WTC11 (cell line): ENCODE data around the gene VCL. TPM values are rescaled to one million over a fixed set of nuclear protein-coding genes. Genes with fewer than 3 reads are reported as not detected.
A peak's percentile ranks its signal among the peaks of the same experiment; 100 is the strongest.

Experiments used
- AFF4 ChIP-seq: sonication (generic); formaldehyde crosslinking; IDR thresholded peaks from 2 replicates; pipeline ENCODE4 v1.8.1; 2023; ENCODE audit warnings: mild to moderate bottlenecking, missing genetic modification reagents, borderline replicate concordance
- EMX1 ChIP-seq: fragments of 250-450 bp; sonication (Bioruptor Pico); IDR thresholded peaks from 2 replicates; pipeline ENCODE4 v1.8.0; 2021; ENCODE audit warnings: mild to moderate bottlenecking
- FOXK1 ChIP-seq: sonication (generic); formaldehyde crosslinking; IDR thresholded peaks from 2 replicates; pipeline ENCODE4 v1.8.0; 2022; ENCODE audit warnings: mild to moderate bottlenecking, moderate library complexity, missing genetic modification reagents
- KAT7 ChIP-seq: sonication (generic); formaldehyde crosslinking; IDR thresholded peaks from 2 replicates; pipeline ENCODE4 v1.8.1; 2023; ENCODE audit warnings: missing genetic modification reagents, mild to moderate bottlenecking, borderline replicate concordance
- NR3C1 ChIP-seq: sonication (generic); formaldehyde crosslinking; conservative IDR thresholded peaks from 2 replicates; pipeline ENCODE4 v1.8.1; 2023; ENCODE audit warnings: low read depth, mild to moderate bottlenecking, missing genetic modification reagents
- OVOL2 ChIP-seq: fragments of 250-450 bp; sonication (Bioruptor Pico); IDR thresholded peaks from 2 replicates; pipeline ENCODE4 v1.9.0; 2021; ENCODE audit warnings: mild to moderate bottlenecking, borderline replicate concordance
- RORB ChIP-seq: fragments of 250-450 bp; sonication (Bioruptor Pico); IDR thresholded peaks from 2 replicates; pipeline ENCODE4 v1.9.0; 2021; ENCODE audit warnings: mild to moderate bottlenecking
- TCF7 ChIP-seq: sonication (generic); formaldehyde crosslinking; IDR thresholded peaks from 2 replicates; pipeline ENCODE4 v1.8.0; 2022; ENCODE audit warnings: mild to moderate bottlenecking, low read depth, missing genetic modification reagents, moderate library complexity
- TEAD4 ChIP-seq: sonication (generic); formaldehyde crosslinking; IDR thresholded peaks from 2 replicates; pipeline ENCODE4 v1.8.0; 2022; ENCODE audit warnings: mild to moderate bottlenecking, missing genetic modification reagents
- ZNF121 ChIP-seq: sonication (generic); formaldehyde crosslinking; IDR thresholded peaks from 2 replicates; pipeline ENCODE4 v1.8.0; 2023; ENCODE audit warnings: missing genetic modification reagents
- ZNF232 ChIP-seq: sonication (generic); formaldehyde crosslinking; IDR thresholded peaks from 2 replicates; pipeline ENCODE4 v1.8.0; 2022; ENCODE audit warnings: mild to moderate bottlenecking, missing genetic modification reagents
- ZNF416 ChIP-seq: fragments of 250-450 bp; sonication (Bioruptor Pico); IDR thresholded peaks from 2 replicates; pipeline ENCODE4 v1.9.0; 2021; ENCODE audit warnings: mild to moderate bottlenecking, inconsistent platforms
- total RNA-seq: library from RNA; stranded (reverse); gene quantifications from 3 replicates; pipeline ENCODE4 v1.2.3, GENCODE V29; 2021
- TF ChIP-seq, protein P1 (sequence below): sonication (generic); formaldehyde crosslinking; IDR thresholded peaks from 2 replicates; pipeline ENCODE4 v1.8.0; 2022; ENCODE audit warnings: mild to moderate bottlenecking, missing genetic modification reagents
- TF ChIP-seq, protein P2 (sequence below): sonication (generic); formaldehyde crosslinking; IDR thresholded peaks from 2 replicates; pipeline ENCODE4 v1.8.0; 2022; ENCODE audit warnings: mild to moderate bottlenecking, missing genetic modification reagents
- TF ChIP-seq, protein P3 (sequence below): sonication (generic); formaldehyde crosslinking; IDR thresholded peaks from 2 replicates; pipeline ENCODE4 v1.8.1; 2022; ENCODE audit warnings: low read depth, mild to moderate bottlenecking, moderate library complexity, missing genetic modification reagents, borderline replicate concordance
- TF ChIP-seq, protein P4 (sequence below): sonication (generic); formaldehyde crosslinking; IDR thresholded peaks from 2 replicates; pipeline ENCODE4 v1.8.1; 2023; ENCODE audit warnings: mild to moderate bottlenecking, moderate library complexity, missing genetic modification reagents
- TF ChIP-seq, protein P5 (sequence below): sonication (generic); formaldehyde crosslinking; IDR thresholded peaks from 2 replicates; pipeline ENCODE4 v1.8.0; 2023; ENCODE audit warnings: missing genetic modification reagents, mild to moderate bottlenecking, borderline replicate concordance
- TF ChIP-seq, protein P6 (sequence below): sonication (generic); formaldehyde crosslinking; conservative IDR thresholded peaks from 2 replicates; pipeline ENCODE4 v1.8.1; 2022; ENCODE audit warnings: mild to moderate bottlenecking, missing genetic modification reagents
- TF ChIP-seq, protein P7 (sequence below): sonication (generic); formaldehyde crosslinking; IDR thresholded peaks from 2 replicates; pipeline ENCODE4 v1.8.0; 2022; ENCODE audit warnings: mild to moderate bottlenecking, missing genetic modification reagents

VCL gene
- total RNA-seq, 1 experiment from 2014 or later = 225 TPM

DNA sequence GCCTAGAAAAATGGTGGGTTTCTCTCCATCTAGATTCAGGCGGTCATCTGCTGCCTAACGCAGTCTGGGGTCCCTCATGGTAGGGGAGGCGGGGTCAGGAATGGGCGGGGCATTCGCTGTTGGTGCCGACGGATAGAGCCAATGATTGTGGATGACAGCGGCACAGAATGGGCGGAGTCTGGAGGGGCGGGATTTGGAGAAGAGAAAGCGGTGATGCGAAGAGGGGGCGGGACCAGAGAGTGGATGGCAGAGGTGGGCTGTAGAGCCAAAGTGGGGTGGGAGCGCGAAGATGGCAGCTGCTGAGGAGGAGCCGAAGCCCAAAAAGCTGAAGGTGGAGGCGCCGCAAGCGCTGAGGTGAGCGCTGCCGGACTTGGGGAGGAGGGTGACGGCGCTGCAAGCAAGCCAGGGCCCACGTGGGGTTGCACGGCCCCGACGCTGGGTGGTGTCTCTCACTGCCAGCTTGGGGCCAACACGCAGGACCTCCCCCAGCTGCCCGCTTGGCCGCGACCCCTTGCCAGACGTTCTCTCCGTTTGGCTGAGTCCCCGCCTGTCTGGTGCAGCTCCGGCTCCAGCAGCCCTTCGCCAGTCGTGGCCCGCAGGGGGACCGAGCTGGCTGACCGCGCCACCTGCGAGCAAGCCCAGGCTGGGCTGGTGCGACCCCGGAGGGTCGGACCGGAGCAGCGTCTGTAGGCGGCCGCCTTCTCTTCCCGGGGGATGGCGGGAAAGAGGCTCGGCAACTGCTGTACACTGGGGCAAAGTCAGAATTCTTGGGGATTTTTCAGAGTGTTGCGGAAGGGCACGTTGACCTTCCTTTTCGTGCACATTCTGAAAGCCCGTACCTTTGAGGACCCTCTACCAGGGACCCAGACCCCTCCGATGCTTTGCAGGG is 153.3 kb downstream of the VCL start, which contains the start of gene ADK (continued):
- TF ChIP-seq, protein P1, sequence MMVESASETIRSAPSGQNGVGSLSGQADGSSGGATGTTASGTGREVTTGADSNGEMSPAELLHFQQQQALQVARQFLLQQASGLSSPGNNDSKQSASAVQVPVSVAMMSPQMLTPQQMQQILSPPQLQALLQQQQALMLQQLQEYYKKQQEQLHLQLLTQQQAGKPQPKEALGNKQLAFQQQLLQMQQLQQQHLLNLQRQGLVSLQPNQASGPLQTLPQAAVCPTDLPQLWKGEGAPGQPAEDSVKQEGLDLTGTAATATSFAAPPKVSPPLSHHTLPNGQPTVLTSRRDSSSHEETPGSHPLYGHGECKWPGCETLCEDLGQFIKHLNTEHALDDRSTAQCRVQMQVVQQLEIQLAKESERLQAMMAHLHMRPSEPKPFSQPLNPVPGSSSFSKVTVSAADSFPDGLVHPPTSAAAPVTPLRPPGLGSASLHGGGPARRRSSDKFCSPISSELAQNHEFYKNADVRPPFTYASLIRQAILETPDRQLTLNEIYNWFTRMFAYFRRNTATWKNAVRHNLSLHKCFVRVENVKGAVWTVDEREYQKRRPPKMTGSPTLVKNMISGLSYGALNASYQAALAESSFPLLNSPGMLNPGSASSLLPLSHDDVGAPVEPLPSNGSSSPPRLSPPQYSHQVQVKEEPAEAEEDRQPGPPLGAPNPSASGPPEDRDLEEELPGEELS = no peak
- TF ChIP-seq, protein P2, sequence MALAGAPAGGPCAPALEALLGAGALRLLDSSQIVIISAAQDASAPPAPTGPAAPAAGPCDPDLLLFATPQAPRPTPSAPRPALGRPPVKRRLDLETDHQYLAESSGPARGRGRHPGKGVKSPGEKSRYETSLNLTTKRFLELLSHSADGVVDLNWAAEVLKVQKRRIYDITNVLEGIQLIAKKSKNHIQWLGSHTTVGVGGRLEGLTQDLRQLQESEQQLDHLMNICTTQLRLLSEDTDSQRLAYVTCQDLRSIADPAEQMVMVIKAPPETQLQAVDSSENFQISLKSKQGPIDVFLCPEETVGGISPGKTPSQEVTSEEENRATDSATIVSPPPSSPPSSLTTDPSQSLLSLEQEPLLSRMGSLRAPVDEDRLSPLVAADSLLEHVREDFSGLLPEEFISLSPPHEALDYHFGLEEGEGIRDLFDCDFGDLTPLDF (CRISPR knock-in tag) = no peak
- TF ChIP-seq, protein P3, sequence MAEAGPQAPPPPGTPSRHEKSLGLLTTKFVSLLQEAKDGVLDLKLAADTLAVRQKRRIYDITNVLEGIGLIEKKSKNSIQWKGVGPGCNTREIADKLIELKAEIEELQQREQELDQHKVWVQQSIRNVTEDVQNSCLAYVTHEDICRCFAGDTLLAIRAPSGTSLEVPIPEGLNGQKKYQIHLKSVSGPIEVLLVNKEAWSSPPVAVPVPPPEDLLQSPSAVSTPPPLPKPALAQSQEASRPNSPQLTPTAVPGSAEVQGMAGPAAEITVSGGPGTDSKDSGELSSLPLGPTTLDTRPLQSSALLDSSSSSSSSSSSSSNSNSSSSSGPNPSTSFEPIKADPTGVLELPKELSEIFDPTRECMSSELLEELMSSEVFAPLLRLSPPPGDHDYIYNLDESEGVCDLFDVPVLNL (CRISPR knock-in tag) = peak; percentile 47; the same call in 1 of the 2 replicates
- TF ChIP-seq KAT7 (CRISPR knock-in tag) = 0 out of 2 replicates have a peak, but pooled peaks have one; percentile 88
- TF ChIP-seq, protein P4, sequence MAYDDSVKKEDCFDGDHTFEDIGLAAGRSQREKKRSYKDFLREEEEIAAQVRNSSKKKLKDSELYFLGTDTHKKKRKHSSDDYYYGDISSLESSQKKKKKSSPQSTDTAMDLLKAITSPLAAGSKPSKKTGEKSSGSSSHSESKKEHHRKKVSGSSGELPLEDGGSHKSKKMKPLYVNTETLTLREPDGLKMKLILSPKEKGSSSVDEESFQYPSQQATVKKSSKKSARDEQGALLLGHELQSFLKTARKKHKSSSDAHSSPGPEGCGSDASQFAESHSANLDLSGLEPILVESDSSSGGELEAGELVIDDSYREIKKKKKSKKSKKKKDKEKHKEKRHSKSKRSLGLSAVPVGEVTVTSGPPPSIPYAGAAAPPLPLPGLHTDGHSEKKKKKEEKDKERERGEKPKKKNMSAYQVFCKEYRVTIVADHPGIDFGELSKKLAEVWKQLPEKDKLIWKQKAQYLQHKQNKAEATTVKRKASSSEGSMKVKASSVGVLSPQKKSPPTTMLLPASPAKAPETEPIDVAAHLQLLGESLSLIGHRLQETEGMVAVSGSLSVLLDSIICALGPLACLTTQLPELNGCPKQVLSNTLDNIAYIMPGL (CRISPR knock-in tag) = peak; percentile 39; the same call in 1 of the 2 replicates
- TF ChIP-seq, protein P5, sequence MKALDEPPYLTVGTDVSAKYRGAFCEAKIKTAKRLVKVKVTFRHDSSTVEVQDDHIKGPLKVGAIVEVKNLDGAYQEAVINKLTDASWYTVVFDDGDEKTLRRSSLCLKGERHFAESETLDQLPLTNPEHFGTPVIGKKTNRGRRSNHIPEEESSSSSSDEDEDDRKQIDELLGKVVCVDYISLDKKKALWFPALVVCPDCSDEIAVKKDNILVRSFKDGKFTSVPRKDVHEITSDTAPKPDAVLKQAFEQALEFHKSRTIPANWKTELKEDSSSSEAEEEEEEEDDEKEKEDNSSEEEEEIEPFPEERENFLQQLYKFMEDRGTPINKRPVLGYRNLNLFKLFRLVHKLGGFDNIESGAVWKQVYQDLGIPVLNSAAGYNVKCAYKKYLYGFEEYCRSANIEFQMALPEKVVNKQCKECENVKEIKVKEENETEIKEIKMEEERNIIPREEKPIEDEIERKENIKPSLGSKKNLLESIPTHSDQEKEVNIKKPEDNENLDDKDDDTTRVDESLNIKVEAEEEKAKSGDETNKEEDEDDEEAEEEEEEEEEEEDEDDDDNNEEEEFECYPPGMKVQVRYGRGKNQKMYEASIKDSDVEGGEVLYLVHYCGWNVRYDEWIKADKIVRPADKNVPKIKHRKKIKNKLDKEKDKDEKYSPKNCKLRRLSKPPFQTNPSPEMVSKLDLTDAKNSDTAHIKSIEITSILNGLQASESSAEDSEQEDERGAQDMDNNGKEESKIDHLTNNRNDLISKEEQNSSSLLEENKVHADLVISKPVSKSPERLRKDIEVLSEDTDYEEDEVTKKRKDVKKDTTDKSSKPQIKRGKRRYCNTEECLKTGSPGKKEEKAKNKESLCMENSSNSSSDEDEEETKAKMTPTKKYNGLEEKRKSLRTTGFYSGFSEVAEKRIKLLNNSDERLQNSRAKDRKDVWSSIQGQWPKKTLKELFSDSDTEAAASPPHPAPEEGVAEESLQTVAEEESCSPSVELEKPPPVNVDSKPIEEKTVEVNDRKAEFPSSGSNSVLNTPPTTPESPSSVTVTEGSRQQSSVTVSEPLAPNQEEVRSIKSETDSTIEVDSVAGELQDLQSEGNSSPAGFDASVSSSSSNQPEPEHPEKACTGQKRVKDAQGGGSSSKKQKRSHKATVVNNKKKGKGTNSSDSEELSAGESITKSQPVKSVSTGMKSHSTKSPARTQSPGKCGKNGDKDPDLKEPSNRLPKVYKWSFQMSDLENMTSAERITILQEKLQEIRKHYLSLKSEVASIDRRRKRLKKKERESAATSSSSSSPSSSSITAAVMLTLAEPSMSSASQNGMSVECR (CRISPR knock-in tag) = peak; percentile 30; the same call in 1 of the 2 replicates
- 0 out of 2 replicates have a peak, but pooled peaks have one; percentile 12 for TF ChIP-seq FOXK1 (CRISPR knock-in tag)
- no peak for TF ChIP-seq ZNF121 (CRISPR knock-in tag)
- peak; percentile 76; the same call in 1 of the 2 replicates for TF ChIP-seq ZNF416 (CRISPR knock-in tag)
- TF ChIP-seq, protein P6, sequence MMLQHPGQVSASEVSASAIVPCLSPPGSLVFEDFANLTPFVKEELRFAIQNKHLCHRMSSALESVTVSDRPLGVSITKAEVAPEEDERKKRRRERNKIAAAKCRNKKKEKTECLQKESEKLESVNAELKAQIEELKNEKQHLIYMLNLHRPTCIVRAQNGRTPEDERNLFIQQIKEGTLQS (CRISPR knock-in tag) = no peak
- no peak for TF ChIP-seq NR3C1 (CRISPR knock-in tag)
- no peak for TF ChIP-seq OVOL2
- no peak for TF ChIP-seq RORB (CRISPR knock-in tag)
- TF ChIP-seq ZNF232 (CRISPR knock-in tag) = peak; percentile 65; the same call in 1 of the 2 replicates
- TF ChIP-seq, protein P7, sequence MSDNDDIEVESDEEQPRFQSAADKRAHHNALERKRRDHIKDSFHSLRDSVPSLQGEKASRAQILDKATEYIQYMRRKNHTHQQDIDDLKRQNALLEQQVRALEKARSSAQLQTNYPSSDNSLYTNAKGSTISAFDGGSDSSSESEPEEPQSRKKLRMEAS = no peak
- no peak for TF ChIP-seq TEAD4
- no peak for TF ChIP-seq AFF4 (CRISPR knock-in tag)
- 0 out of 2 replicates have a peak, but pooled peaks have one; percentile 67 for TF ChIP-seq TCF7 (CRISPR knock-in tag)
- TF ChIP-seq EMX1 (CRISPR knock-in tag) = no peak
